ENCODE measurements around the gene ZER1. TPM values are rescaled to one million over a fixed set of nuclear protein-coding genes. Genes with fewer than 3 reads are reported as not detected.
A peak's percentile ranks its signal among the peaks of the same experiment; 100 is the strongest.

Gene ZER1
- total RNA-seq, 1 donor from 2014 or later: 14.7 TPM

DNA sequence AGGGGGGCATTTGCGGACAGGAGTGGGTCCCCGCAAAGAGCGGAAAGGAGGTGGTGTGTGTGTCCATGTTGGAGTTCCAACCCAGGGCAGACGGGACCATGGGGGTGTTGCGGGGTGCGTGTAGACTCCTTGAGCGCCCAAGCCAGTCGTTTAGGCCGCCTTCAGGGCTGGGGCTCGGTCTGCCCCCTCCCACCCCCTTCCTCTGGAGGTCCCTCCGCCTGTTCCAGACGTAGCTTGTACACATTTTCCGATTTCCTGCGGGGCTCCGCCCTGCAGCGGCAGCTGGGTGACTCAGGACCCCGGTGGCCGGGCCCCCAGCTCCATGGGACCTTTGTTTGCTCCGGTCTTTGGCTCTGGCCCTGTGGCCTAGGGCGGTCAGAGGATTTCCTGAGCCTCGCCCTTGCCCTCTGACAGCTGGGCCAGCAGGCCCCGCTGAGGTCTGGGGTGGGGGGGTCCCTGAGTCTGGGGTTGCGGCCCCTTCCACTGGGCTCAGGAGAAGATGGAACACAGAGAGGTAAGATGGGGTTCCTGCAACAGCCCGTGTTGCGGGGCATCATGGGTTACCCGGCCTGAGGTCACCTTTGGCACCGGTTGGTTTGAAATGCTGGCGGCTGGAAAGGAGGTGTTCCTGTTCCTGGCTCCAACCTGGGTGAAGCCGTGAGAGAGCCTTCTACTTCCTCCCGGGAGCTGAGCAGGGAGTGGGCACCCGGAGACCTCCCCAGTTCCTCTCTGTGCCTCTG, 67.9 kb downstream of the ZER1 start:
- H3K27ac ChIP-seq: no peak overlapping the region
- H2AFZ ChIP-seq (replicated peaks): no peak overlapping the region
- Mint-ChIP-seq H3K4me1 (peaks cover 15% of the 10 kb centered on the region), H3K9me3 (no peaks in the 10 kb centered on the region), H3K36me3 (no peaks in the 10 kb centered on the region), H3K4me3 (peak overlapping the region; percentile 91), H3K27me3 (ENCODE audit: insufficient read depth, low read depth) (peaks cover 4% of the 10 kb centered on the region), H3K27ac (no peak overlapping the region)
- H3F3A ChIP-seq (ENCODE audit: low read depth): peaks cover 27% of the 10 kb centered on the region
- peaks cover 8% of the 10 kb centered on the region for H3K27me3 ChIP-seq
- H3K4me2 ChIP-seq: peak overlapping the region; percentile 80
- no peak for DNase-seq (ENCODE audit: low spot score)
- H3K4me1 ChIP-seq: no peaks in the 10 kb centered on the region
- H4K20me1 ChIP-seq (ENCODE audit: low read depth): peaks cover 4% of the 10 kb centered on the region
- H3K9ac ChIP-seq: no peak overlapping the region
- TF ChIP-seq EZH2phosphoT487 (IDR thresholded peaks at IDR 0.05) (no peak), CTCF (IDR thresholded peaks at IDR 0.05) (no peak), EZH2 (IDR thresholded peaks at IDR 0.05) (no peak)
- peak overlapping the region; percentile 84 for H3K4me3 ChIP-seq
- H3K9me3 ChIP-seq (ENCODE audit: low read depth): no peaks in the 10 kb centered on the region
- no peaks in the 10 kb centered on the region for H3K36me3 ChIP-seq
- H3K79me2 ChIP-seq (ENCODE audit: low read depth): no peaks in the 10 kb centered on the region

DNA sequence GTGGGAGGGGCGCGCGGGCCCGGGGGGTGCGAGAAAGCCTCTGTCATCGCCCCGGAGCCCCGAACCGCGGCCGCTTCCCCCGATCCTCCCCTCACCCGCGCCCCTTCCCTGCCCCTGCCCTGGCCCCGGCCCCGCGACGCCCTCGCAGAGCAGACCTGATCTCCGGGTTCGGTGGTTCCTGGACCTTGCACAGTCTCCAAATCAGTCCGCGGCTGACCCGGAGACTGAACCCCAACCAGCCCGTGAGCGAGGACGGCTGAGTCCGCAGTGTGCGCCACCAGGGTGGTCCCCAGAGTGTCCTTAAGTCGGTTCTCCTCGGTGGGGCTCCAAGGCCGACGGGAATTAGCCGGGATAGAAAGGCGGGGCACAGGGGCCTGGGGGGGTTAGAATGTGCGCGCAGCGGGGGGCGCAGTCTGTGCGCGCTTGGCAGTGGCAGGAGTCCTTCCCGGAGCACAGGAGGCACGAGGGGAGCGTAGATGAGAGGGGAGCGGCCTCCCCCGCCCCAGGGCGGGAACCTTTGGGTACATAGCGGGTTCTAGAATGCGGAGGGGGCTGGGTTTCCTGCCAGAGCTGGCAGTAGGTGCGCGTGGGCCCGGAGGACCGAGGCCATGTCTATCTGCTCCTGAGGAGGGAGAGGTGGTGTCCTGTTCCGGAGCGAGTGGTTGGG, 68.6 kb downstream of the ZER1 start:
- Histone ChIP-seq H3K79me2 (ENCODE audit: low read depth) (no peaks in the 10 kb centered on the region), H3K27me3 (peaks cover 8% of the 10 kb centered on the region), H3K9ac (no peak overlapping the region), H3F3A (ENCODE audit: low read depth) (peaks cover 33% of the 10 kb centered on the region), H2AFZ (replicated peaks) (peak overlapping the region; percentile 69), H3K9me3 (ENCODE audit: low read depth) (no peaks in the 10 kb centered on the region), H3K4me1 (no peaks in the 10 kb centered on the region), H3K27ac (no peak overlapping the region), H3K4me3 (peak overlapping the region; percentile 84), H3K4me2 (peak overlapping the region; percentile 80), H4K20me1 (ENCODE audit: low read depth) (peaks cover 4% of the 10 kb centered on the region), H3K36me3 (no peaks in the 10 kb centered on the region)
- no peaks in the 10 kb centered on the region for H3K36me3 Mint-ChIP-seq
- no peak overlapping the region for H3K27ac Mint-ChIP-seq
- peak overlapping the region; percentile 91 for H3K4me3 Mint-ChIP-seq
- H3K9me3 Mint-ChIP-seq: no peaks in the 10 kb centered on the region
- peaks cover 15% of the 10 kb centered on the region for H3K4me1 Mint-ChIP-seq
- peaks cover 4% of the 10 kb centered on the region for H3K27me3 Mint-ChIP-seq (ENCODE audit: insufficient read depth, low read depth)
- peak; percentile 82 for DNase-seq (ENCODE audit: low spot score)
- TF ChIP-seq EZH2 (IDR thresholded peaks at IDR 0.05) (peak; percentile 49), CTCF (IDR thresholded peaks at IDR 0.05) (no peak)

GRCh38 chr9:128702445-128702948, 69.2 kb downstream of the ZER1 start, which contains the start of gene PKN3:
PKN3 (plus strand) TSS chr9:128702503; CDS start chr9:128702916, 413 bp downstream.
- Histone ChIP-seq H3K9me3 (ENCODE audit: low read depth) (no peaks in the 10 kb centered on the region), H3K4me2 (peak within 1 kb of the TSS; percentile 80), H3F3A (ENCODE audit: low read depth) (peaks cover 38% of the 10 kb centered on the region), H4K20me1 (ENCODE audit: low read depth) (peaks cover 6% of the 10 kb centered on the region), H3K4me1 (no peaks in the 10 kb centered on the region), H3K4me3 (peak within 1 kb of the TSS; percentile 84), H3K27ac (no peak within 1 kb of the TSS), H3K79me2 (ENCODE audit: low read depth) (no peaks in the 10 kb centered on the region), H3K27me3 (peaks cover 8% of the 10 kb centered on the region), H3K9ac (no peak within 1 kb of the TSS), H2AFZ (replicated peaks) (peak within 1 kb of the TSS; percentile 69), H3K36me3 (no peaks in the 10 kb centered on the region)
- TF ChIP-seq CTCF (IDR thresholded peaks at IDR 0.05) (peak; percentile 84), EZH2 (IDR thresholded peaks at IDR 0.05) (peak; percentile 52), EZH2phosphoT487 (IDR thresholded peaks at IDR 0.05) (no peak)
- Mint-ChIP-seq H3K9me3 (no peaks in the 10 kb centered on the region), H3K27me3 (ENCODE audit: insufficient read depth, low read depth) (peaks cover 4% of the 10 kb centered on the region), H3K4me3 (peak within 1 kb of the TSS; percentile 91), H3K36me3 (peaks cover under 1% of the 10 kb centered on the region), H3K27ac (peak within 1 kb of the TSS; percentile 28), H3K4me1 (peaks cover 15% of the 10 kb centered on the region)
- peak; percentile 95 for DNase-seq (ENCODE audit: low spot score)

Data from neural progenitor cell (in vitro differentiated cells).